ENCODE measurements around the gene AAR2.

Gene AAR2

DNA sequence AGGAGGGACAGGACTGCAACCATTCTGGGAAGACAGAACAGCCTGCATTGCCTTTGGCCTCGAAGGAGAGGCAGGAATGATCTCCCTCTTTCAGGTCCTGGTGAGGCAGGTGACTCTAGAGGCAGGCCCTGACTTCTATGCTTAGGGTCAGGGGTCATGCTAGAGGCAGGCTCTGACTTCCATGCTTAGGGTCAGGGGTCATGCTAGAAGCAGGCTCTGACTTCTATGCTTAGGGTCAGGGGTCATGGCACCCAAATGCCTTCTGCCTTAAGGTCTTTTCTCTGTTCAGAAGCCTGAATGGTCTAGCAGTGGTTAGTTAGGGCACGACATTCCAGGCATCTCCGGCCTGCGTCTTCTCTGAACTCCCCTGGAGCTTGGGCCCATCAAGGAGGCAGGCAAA, 35.1 kb upstream of the AAR2 start:
- no peak for DNase-seq (ENCODE audit: low spot score)
- TF ChIP-seq, protein P1, sequence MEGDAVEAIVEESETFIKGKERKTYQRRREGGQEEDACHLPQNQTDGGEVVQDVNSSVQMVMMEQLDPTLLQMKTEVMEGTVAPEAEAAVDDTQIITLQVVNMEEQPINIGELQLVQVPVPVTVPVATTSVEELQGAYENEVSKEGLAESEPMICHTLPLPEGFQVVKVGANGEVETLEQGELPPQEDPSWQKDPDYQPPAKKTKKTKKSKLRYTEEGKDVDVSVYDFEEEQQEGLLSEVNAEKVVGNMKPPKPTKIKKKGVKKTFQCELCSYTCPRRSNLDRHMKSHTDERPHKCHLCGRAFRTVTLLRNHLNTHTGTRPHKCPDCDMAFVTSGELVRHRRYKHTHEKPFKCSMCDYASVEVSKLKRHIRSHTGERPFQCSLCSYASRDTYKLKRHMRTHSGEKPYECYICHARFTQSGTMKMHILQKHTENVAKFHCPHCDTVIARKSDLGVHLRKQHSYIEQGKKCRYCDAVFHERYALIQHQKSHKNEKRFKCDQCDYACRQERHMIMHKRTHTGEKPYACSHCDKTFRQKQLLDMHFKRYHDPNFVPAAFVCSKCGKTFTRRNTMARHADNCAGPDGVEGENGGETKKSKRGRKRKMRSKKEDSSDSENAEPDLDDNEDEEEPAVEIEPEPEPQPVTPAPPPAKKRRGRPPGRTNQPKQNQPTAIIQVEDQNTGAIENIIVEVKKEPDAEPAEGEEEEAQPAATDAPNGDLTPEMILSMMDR (IDR thresholded peaks at IDR 0.05; ENCODE audit: extremely low read depth, missing control alignments), result no peak

DNA sequence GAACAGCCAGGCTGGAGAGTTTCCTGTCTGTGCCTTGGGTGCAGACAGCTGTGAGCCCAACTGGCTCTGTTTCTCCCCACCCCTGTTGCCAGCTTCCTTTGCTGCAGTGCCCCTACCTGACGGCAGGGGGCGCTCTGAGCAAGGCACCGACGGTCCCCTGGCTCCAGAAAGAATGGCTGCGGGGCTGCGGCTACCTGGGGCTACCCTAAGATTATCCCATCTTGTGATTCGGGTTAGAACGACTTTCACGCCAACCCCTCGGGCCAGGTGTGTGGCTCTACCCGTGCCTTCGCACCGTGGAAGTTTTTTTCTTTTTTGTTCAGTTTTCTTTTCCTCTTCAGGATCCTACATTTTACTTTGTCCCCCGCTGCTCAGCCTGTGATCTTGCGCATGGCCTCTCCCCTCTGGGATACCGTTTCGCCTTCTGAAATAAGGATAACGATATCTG, 33.4 kb upstream of the AAR2 start:
- peak; percentile 84 for DNase-seq (ENCODE audit: low spot score)
- TF ChIP-seq, protein P1 (IDR thresholded peaks at IDR 0.05; ENCODE audit: extremely low read depth, missing control alignments), result peak; percentile 97

DNA sequence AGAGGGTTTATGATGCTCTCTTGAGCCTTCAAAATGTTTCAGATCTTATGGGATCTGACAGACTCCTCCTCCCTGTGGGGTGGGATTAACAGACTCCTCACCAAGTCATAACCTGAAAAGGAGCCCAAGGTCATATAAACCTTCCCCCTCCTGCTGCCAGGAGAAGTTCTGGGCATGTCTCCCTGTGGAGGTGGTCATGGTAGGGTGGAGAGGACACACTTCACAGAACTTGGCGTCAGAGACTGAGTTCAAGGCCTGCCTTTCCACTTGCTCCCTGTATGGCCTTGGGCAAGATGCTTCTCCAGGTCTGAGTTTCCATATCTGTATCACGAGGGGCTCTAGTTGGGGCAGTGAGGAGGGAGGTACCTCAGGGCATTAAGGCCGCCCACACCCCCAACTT, 32.4 kb upstream of the AAR2 start:
- DNase-seq (ENCODE audit: low spot score), result no peak
- TF ChIP-seq, protein P1 (IDR thresholded peaks at IDR 0.05; ENCODE audit: extremely low read depth, missing control alignments), result no peak

DNA sequence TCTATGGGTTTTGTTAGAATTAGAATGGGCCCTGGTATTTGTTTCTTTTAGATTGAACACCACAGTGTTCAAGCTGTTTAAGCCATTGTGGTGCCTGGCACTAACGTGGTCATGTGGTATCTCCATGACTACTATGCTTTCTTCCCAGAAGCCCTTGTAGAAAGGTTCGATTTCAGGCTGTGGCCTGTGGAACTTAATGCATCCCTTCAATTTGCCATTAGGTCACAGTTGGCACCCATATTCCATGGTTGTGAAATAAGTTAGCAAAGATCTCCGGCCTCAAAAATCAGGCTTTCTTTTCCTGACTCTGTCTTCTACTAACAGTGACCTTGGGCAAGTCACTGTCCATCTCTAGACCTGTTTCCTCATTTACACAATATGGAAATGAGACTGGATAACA, 31.3 kb upstream of the AAR2 start:
- DNase-seq (ENCODE audit: low spot score), result no peak

DNA sequence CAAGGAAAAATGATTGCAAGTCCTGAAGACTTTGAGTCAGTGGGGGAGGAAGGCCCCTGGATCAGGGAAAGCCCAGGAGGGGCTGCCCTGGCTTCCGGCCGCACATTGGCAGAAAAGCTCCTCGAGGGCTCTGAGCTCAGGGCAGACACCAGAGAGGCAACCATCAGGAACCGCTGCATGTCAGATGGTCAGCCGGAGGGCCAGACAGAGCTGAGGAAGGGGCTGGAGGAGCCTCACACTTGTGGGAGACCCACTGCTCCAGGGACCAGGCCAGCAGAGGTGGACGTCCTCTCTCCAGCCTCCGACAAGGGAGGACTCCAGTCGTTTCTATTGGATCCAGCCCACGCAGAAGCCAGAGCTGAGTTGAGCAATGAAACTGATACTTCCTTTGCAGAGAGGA, 30.2 kb upstream of the AAR2 start:
- TF ChIP-seq, protein P1 (IDR thresholded peaks at IDR 0.05; ENCODE audit: extremely low read depth, missing control alignments), result no peak
- DNase-seq (ENCODE audit: low spot score), result no peak

More for the DNA sequence above, 31.3 kb upstream of the AAR2 start:
- TF ChIP-seq, protein P1 (IDR thresholded peaks at IDR 0.05; ENCODE audit: extremely low read depth, missing control alignments), result no peak

DNA sequence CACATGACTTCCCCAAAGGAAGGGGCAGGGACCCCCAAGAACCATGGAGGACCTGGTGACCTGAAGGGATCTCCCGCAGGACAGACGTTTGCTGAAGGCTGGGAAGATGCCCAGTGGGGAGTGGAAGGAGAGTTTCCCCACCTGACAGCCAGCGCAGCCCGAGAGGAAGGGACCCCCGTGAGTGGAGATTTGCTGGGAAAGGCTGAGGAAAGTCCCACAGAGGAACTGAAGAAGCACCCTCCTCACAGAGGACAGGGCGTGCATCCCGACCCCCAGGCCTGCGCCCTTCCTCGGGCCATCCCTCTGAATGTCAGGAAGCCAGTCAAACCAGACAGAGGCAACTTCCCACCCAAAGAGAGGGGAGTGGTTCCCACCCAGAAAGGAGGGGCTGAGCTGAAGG, 29.6 kb upstream of the AAR2 start:
- no peak for DNase-seq (ENCODE audit: low spot score)
- TF ChIP-seq, protein P1 (IDR thresholded peaks at IDR 0.05; ENCODE audit: extremely low read depth, missing control alignments), result no peak

DNA sequence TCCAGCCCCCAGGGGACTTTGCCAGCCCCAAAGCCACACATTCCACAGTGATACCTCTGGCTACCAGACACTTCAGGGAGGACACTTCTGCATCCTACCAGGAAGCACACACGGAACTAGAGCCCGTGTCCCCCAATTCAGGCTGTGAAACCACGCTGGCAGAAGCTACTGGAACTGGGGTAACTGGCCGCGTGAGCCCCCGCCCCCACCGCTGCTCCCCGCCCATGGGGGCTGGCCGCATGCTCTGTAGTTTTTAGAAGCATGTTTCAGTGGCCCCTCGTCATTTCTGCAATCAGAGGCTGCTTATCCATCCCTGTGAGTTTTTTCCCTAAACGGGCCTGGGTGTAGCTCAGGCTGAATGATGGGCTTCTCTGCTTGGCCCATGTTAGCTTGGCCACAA, 28.7 kb upstream of the AAR2 start:
- no peak for DNase-seq (ENCODE audit: low spot score)
- TF ChIP-seq, protein P1 (IDR thresholded peaks at IDR 0.05; ENCODE audit: extremely low read depth, missing control alignments), result no peak
